GM18499 (cell line): Measurements from ENCODE around the gene C11orf71.

Experiments
- ATAC-seq: cut with Tn5 transposase; IDR thresholded peaks from one replicate; pipeline ENCODE4 v1.9.1; 2021; ENCODE audit warnings: moderate number of reproducible peaks; ENCODE audit not compliant: insufficient read depth, unreplicated experiment

Gene C11orf71

GRCh38 chr11:114400216-114400914, at the start of gene C11orf71, which contains the start of gene RBM7:
TSS of gene C11orf71 (minus strand) at chr11:114400511. CDS start at chr11:114400331, 180 bp downstream.
TSS of gene RBM7 (plus strand) at chr11:114400666. CDS start at chr11:114400672, 6 bp downstream.
- ATAC-seq, result peak; percentile 78

GRCh38 chr11:114449845-114450244, 49.5 kb upstream of the C11orf71 start:
- no peak for ATAC-seq

GRCh38 chr11:114448749-114449482, 48.6 kb upstream of the C11orf71 start:
- ATAC-seq, result no peak

- no peak for ATAC-seq
These were observed 47.6 kb upstream of the C11orf71 start for GRCh38 chr11:114447892-114448291.

- ATAC-seq, result no peak
These were observed 47.1 kb upstream of the C11orf71 start for GRCh38 chr11:114447444-114447843.

DNA sequence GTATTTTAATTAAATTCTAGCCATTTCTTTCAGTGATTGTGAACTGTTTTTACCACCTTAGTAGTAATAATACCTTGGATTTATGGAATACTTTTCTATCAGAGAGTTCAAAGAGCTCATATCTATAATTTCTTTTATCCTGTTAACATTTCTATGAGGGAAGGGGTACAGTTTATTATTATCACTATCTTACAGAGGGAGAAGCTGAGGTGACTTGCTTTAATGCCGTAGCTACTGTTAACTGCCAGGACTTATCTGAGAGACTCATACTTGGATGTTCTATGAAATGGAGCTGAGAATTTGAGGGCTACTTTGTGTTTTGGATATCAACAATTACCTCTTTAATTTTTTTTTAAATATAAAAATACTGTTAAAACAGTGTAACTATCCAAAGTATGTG, 42.2 kb upstream of the C11orf71 start:
- ATAC-seq, result no peak

DNA sequence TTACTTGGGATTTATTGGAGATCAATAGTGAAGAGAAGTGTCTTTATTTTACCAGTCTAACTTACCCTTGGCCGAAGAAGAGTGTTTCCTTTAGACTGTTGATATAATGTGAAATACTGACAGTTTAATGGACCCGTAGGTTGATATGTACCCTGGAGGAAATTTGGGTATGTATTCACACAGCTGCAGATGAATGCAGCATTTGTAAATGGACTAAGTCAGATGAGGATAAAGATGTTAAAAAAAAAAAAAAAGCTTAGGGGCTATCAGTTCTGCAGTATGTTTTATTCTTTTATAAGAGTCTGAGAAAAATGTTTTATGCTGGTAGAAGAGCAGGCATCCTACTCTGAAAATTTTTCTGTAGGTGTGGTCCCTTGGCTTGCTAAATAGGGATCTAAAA, 41.6 kb upstream of the C11orf71 start:
- no peak for ATAC-seq

- ATAC-seq, result no peak
These were observed 40.9 kb upstream of the C11orf71 start for GRCh38 chr11:114440971-114441763.

DNA sequence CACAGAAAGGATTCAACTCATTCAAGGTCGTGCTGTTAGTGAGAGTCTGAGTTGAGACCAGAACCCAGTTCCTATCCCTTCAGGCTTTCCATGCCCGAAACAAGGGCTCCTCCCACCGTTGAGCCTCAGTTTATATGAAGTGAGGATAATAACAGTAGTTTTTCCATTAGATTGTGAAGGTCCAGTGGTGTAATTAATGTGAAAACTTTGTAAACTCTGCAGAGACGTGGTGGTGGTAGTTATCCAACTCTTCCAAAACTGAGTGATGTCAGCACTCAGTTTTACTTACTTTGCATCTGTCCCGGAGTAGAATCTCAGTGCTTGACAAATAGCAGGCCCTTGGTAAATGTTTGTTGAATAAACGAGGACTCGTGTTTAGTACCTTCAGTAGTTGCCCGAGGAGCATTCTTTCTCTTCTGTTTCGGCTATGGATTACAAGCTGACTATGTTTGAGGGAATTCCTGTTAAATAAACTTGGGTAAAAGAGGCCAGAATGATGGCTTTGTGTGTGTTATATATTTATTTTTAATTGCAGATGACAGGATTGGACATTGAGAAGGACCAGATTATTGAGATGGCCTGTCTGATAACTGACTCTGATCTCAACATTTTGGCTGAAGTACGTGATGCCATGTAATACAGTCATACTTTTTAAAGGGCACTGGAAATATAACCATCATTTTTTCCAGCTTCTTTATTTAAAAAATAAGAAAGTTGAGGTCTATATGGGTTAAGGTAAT, 40.0 kb upstream of the C11orf71 start:
- ATAC-seq, result no peak

- ATAC-seq, result peak; percentile 90
These were observed 39.2 kb upstream of the C11orf71 start, which contains the start of gene REXO2 for GRCh38 chr11:114439229-114440120. TSS of gene REXO2 (plus strand) at chr11:114439467. CDS start at chr11:114439529, 62 bp downstream.

DNA sequence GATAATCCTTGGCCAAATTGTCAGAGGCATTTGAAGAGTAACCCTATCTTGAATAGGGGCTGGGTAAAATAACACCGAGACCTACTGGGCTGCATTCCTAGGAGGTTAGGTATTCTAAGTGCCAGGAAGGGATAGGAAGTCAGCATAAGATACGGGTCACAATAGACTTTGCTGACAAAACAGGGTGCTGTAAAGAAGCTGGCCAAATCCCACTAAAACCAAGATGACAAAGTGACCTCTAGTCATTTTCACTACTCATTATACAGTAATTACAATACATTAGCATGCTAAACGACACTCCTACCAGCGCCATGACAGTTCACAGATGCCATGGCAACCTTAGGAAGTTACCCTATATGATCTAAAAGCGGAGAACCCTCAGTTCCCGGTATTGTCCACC, 38.0 kb upstream of the C11orf71 start:
- no peak for ATAC-seq

DNA sequence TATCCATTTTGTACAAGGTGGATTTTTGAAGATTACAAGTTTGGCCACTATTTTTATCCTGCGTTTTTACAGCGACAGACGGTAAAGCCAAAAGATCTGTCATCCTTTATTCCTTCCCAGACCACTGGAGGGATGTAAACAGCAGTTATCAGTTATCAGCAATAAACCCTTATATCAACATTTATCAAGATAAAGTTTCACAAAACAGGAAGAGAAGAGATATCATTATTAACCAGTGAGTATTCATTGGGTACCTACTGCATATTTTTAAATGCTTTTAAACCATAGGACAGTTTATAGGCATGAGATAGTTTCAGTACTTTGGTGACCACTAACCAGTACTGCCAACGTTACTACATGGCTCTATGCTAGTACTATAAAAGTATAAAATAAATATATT, 33.1 kb upstream of the C11orf71 start:
- no peak for ATAC-seq

DNA sequence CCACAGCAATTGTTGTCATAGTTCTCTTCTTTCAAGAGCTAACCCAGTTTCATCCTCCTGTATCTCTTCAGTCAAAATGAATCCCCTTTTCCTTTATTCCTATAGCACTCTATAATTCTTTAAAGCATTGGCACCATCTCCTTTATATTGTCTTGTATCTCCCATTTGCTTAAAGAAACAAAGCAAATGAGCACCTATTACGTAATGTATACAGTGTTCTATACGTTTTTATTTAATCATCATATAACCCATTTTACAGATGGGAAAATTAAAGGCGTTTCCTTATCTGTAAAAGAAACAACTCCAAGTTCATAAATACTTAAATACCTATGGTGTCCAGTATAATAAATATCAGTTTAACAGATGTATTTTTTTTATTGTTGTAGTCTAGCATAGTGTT, 32.6 kb upstream of the C11orf71 start:
- ATAC-seq, result no peak

GRCh38 chr11:114430290-114430689, 30.0 kb upstream of the C11orf71 start:
- no peak for ATAC-seq

- ATAC-seq, result no peak
These were observed 26.0 kb upstream of the C11orf71 start for GRCh38 chr11:114426280-114426679.

DNA sequence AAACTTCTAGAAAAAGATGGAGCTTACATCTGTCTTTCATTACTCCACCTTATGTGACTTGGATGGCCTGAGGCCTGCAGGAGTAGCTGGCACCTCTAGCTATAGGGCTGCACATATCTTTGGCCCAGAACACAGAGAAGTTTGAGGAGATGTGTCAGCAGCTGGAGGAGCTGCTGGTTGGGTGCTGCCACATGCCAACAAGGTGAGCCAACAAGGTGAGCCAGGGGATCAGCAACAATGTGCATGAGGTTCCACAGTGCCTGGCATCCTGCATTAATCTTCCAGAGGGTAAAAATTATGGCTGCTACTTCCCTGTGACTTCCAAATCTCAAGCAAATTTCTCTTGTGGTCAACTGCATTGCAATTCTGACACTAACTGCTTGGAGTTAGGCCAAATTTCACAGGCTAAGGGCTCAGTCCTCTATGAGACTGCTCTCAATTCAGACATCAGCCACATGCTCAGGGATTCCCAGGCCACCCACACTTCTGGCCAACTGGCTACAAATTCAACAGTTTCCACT, 16.2 kb upstream of the C11orf71 start:
- ATAC-seq, result no peak

DNA sequence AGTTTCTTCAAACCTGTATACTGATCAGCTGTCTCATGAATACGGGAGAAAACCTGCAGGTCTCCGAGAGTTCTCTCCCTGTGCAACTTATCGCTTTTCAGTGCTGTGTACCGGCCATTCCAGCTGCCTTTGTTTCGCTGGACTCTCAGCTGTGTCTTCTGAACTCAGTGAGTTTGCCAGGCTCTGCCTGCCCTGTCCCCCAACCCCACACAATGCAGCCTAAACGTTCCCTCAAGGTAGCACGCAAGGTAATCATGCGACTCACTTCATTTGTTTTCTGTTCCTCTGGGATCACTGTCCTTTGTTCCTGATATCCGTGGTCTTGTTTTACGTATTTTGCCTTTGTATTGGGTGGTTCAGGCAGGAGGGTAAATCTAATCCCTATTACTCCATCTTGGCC, 13.6 kb upstream of the C11orf71 start:
- ATAC-seq, result no peak

GRCh38 chr11:114412946-114413345, 12.6 kb upstream of the C11orf71 start:
- ATAC-seq, result no peak

DNA sequence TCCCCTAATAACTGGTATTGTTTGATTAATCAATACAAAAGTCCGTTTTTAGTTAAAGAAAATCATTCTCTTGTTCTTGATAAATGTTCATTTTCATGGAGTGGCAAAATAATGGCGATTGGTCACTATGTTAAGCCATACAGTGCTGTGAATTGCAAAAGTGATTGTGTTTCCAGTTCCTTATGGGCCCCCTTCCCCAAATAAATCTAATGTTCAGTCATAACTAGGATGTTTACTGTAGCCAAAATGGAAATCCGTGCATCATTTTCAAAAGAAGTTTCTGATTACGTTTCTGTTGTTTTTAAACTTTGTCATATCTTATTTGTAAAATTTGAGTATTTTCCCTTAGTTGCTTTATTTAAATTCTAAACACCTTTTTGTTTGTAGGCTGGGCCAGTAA, 1.0 kb upstream of the C11orf71 start:
- no peak for ATAC-seq
